H1 (cell line): ENCODE data around the gene ADAMTS9. TPM values are rescaled to one million over a fixed set of nuclear protein-coding genes. Genes with fewer than 3 reads are reported as not detected.

Experiments used
- CTCF ChIA-PET: fragments of 300-600 bp; sonication (Branson Sonifier 250); formaldehyde crosslinking; loops from one replicate; lab custom pipeline; 2021; ENCODE audit not compliant: partially characterized antibody; lab: Charles Lee
- POLR2A ChIA-PET: fragments of 300-600 bp; sonication (Branson Sonifier 250); formaldehyde crosslinking; loops from one replicate; lab custom pipeline; 2021; ENCODE audit warnings: inconsistent platforms; ENCODE audit not compliant: partially characterized antibody; lab: Charles Lee
- DNase-seq, 2 experiments: peaks; one replicate each; pipeline versions ENCODE4 v3.0.0 to v3.0.0-alpha.2; 2010 to 2022; ENCODE audit warnings: low spot score in 2 of 2, low read depth in 1 of 2, mixed read lengths in 1 of 2
- FAIRE-seq: peaks from 2 replicates; lab custom pipeline; 2011; peaks lifted over from hg19 to GRCh38; lab: Jason Lieb, UNC
- H2AFZ ChIP-seq: 2 replicates; pipeline ENCODE4 v1.8.1; 2012; ENCODE audit warnings: low read length, inconsistent platforms
- H2AK5ac ChIP-seq: 2 replicates; pipeline ENCODE4 v1.6.1; 2013; ENCODE audit warnings: low read depth, low read length
- H2BK120ac ChIP-seq: replicated peaks from 2 replicates; pipeline ENCODE3; 2013; ENCODE audit warnings: low read depth, low read length, inconsistent platforms
- H2BK12ac ChIP-seq: 2 replicates; pipeline ENCODE4 v1.6.1; 2013; ENCODE audit warnings: low read depth, low read length
- H2BK15ac ChIP-seq: 2 replicates; pipeline ENCODE4 v1.6.1; 2013; ENCODE audit warnings: low read length
- H2BK20ac ChIP-seq: 2 replicates; pipeline ENCODE4 v1.6.1; 2013; ENCODE audit warnings: low read length
- H2BK5ac ChIP-seq: 2 replicates; pipeline ENCODE4 v1.6.1; 2013; ENCODE audit warnings: low read depth, low read length
- H3K14ac ChIP-seq: 2 replicates; pipeline ENCODE4 v1.6.1; 2013; ENCODE audit warnings: inconsistent platforms; ENCODE audit not compliant: insufficient read length
- H3K18ac ChIP-seq: 2 replicates; pipeline ENCODE4 v1.6.1; 2013; ENCODE audit warnings: low read length; ENCODE audit errors: extremely low read depth
- H3K23ac ChIP-seq: 2 replicates; pipeline ENCODE4 v1.6.1; 2013; ENCODE audit warnings: inconsistent platforms; ENCODE audit not compliant: insufficient read length
- H3K23me2 ChIP-seq: 2 replicates; pipeline ENCODE4 v1.6.1; 2013; ENCODE audit warnings: low read depth, low read length
- H3K27ac ChIP-seq: 2 replicates; pipeline ENCODE4 v1.6.1; 2011; ENCODE audit warnings: low read depth, low read length, inconsistent platforms
- H3K27me3 ChIP-seq, 4 experiments: replicated peaks in 1 of 4; 1 replicate in 1 of 4; 2 replicates in 3 of 4; pipeline versions ENCODE4 v1.6.1 to v1.8.1; 2011 to 2013; ENCODE audit warnings: low read length in 3 of 4, mild to moderate bottlenecking in 3 of 4, inconsistent platforms in 2 of 4, mixed read lengths in 2 of 4, moderate library complexity in 1 of 4; ENCODE audit not compliant: control insufficient read depth in 3 of 4, insufficient read depth in 3 of 4; ENCODE audit errors: extremely low read depth in 1 of 4
- H3K36me3 ChIP-seq, 4 experiments: 2 replicates each; pipeline versions ENCODE4 v1.6.1 to v1.8.1; 2011 to 2013; ENCODE audit warnings: mild to moderate bottlenecking in 4 of 4, low read length in 3 of 4, moderate library complexity in 2 of 4, control low read depth in 1 of 4, inconsistent platforms in 1 of 4; ENCODE audit not compliant: insufficient read depth in 4 of 4, control insufficient read depth in 2 of 4
- H3K4ac ChIP-seq: replicated peaks from 2 replicates; pipeline ENCODE3; 2013; ENCODE audit warnings: low read length, low read depth, mixed read lengths, inconsistent platforms; ENCODE audit not compliant: insufficient read length
- H3K4me1 ChIP-seq, 4 experiments: replicated peaks in 1 of 4; 1 replicate in 1 of 4; 2 replicates in 3 of 4; pipeline versions ENCODE4 v1.6.1 to v1.8.1; 2011 to 2013; ENCODE audit warnings: low read length in 3 of 4, inconsistent platforms in 2 of 4, mixed read lengths in 1 of 4; ENCODE audit not compliant: insufficient read depth in 4 of 4, control insufficient read depth in 3 of 4
- H3K4me2 ChIP-seq, 2 experiments: 2 replicates each; pipeline versions ENCODE4 v1.6.1 to v1.8.1; 2011 to 2013; ENCODE audit warnings: low read depth in 2 of 2, low read length in 2 of 2, control low read depth in 1 of 2, inconsistent platforms in 1 of 2, mild to moderate bottlenecking in 1 of 2; ENCODE audit not compliant: insufficient read depth in 1 of 2
- H3K4me3 ChIP-seq, 4 experiments: fragments of 200-600, 300-600 bp in 1 of 4; sonication (generic), shearing (Covaris generic), sonication (Bioruptor Twin) in 1 of 4; 2 replicates each; pipeline versions ENCODE4 v1.5.1 to v1.8.1; 2011 to 2016; ENCODE audit warnings: low read length in 4 of 4, low read depth in 3 of 4, control low read depth in 2 of 4, inconsistent platforms in 2 of 4, mild to moderate bottlenecking in 2 of 4, mixed read lengths in 1 of 4, moderate library complexity in 1 of 4; ENCODE audit not compliant: insufficient read depth in 2 of 4; ENCODE audit errors: extremely low read depth in 1 of 4
- H3K56ac ChIP-seq: replicated peaks from 2 replicates; pipeline ENCODE3; 2013; ENCODE audit warnings: low read depth, mild to moderate bottlenecking, mixed read lengths, low read length, inconsistent platforms; ENCODE audit not compliant: insufficient read length
- H3K79me1 ChIP-seq: 2 replicates; pipeline ENCODE4 v1.6.1; 2013; ENCODE audit warnings: low read depth, low read length, control low read depth
- H3K79me2 ChIP-seq, 2 experiments: 2 replicates each; pipeline versions ENCODE4 v1.6.1 to v1.8.1; 2012 to 2013; ENCODE audit warnings: low read length in 2 of 2, mild to moderate bottlenecking in 2 of 2, inconsistent platforms in 1 of 2; ENCODE audit not compliant: insufficient read depth in 2 of 2, control insufficient read depth in 1 of 2
- H3K9ac ChIP-seq, 4 experiments: replicated peaks in 1 of 4; 1 replicate in 1 of 4; 2 replicates in 3 of 4; pipeline versions ENCODE4 v1.6.1 to v1.8.1; 2011 to 2013; ENCODE audit warnings: low read depth in 3 of 4, low read length in 3 of 4, control low read depth in 2 of 4, mild to moderate bottlenecking in 2 of 4, moderate library complexity in 2 of 4, inconsistent platforms in 1 of 4; ENCODE audit errors: extremely low read depth in 1 of 4
- H3K9me3 ChIP-seq, 2 experiments: 2 replicates each; pipeline versions ENCODE4 v1.6.1 to v1.8.1; 2012 to 2013; ENCODE audit warnings: mild to moderate bottlenecking in 2 of 2, moderate library complexity in 2 of 2, control low read depth in 1 of 2, inconsistent platforms in 1 of 2, low read depth in 1 of 2, low read length in 1 of 2, mixed read lengths in 1 of 2; ENCODE audit not compliant: insufficient read depth in 2 of 2
- H4K20me1 ChIP-seq, 2 experiments: replicated peaks in 1 of 2; 2 replicates each; pipeline versions ENCODE3 to v1.8.1; 2011 to 2013; ENCODE audit warnings: inconsistent platforms in 2 of 2, low read length in 2 of 2, mild to moderate bottlenecking in 1 of 2; ENCODE audit not compliant: insufficient read depth in 2 of 2, control insufficient read depth in 1 of 2
- H4K5ac ChIP-seq: 2 replicates; pipeline ENCODE4 v1.6.1; 2013; ENCODE audit warnings: low read length, low read depth, mixed read lengths, inconsistent platforms; ENCODE audit not compliant: insufficient read length
- H4K8ac ChIP-seq: 2 replicates; pipeline ENCODE4 v1.8.0; 2013; ENCODE audit warnings: mild to moderate bottlenecking, moderate library complexity, low read length, inconsistent platforms; ENCODE audit not compliant: insufficient read depth; ENCODE audit errors: extremely low read depth
- H4K91ac ChIP-seq: replicated peaks from 2 replicates; pipeline ENCODE3; 2013; ENCODE audit warnings: low read length, mixed read lengths, inconsistent platforms; ENCODE audit not compliant: insufficient read length
- CTBP2 ChIP-seq: IDR thresholded peaks from 2 replicates; pipeline ENCODE4 v1.7.0; 2011; ENCODE audit warnings: borderline replicate concordance, mild to moderate bottlenecking, moderate library complexity, mixed read lengths, low read length; ENCODE audit not compliant: insufficient read depth, insufficient read length
- EZH2 ChIP-seq: fragments of 200-600 bp; sonication (generic); IDR thresholded peaks from 2 replicates; pipeline ENCODE4 v1.7.1; 2012; ENCODE audit warnings: low read depth, mild to moderate bottlenecking, moderate library complexity, low read length, inconsistent platforms; ENCODE audit not compliant: severe bottlenecking
- FOSL1 ChIP-seq: IDR thresholded peaks from 2 replicates; pipeline ENCODE4 v1.6.1; 2011; ENCODE audit warnings: mild to moderate bottlenecking, low read depth, low read length, moderate library complexity; ENCODE audit not compliant: insufficient read depth
- RFX5 ChIP-seq: IDR thresholded peaks from 2 replicates; pipeline ENCODE4 v1.6.1; 2011; ENCODE audit warnings: low read depth, low read length, improper control_type of control experiment, borderline replicate concordance
- RNF2 ChIP-seq: fragments of 200-900, 300-1000 bp; sonication (generic); IDR thresholded peaks from 2 replicates; pipeline ENCODE4 v1.7.1; 2016; ENCODE audit warnings: borderline replicate concordance, low read depth, mild to moderate bottlenecking, antibody characterized with exemption, low read length; ENCODE audit not compliant: poor library complexity, severe bottlenecking; ENCODE audit errors: missing control alignments
- SUZ12 ChIP-seq: fragments of 200-600 bp; sonication (generic); IDR thresholded peaks from 2 replicates; pipeline ENCODE4 v1.6.1; 2012; ENCODE audit warnings: mild to moderate bottlenecking, inconsistent platforms, low read length, moderate library complexity, mixed read lengths
- WGBS, 2 experiments: shearing (Covaris generic) in 1 of 2; methylation state at CpG; one replicate each; pipeline versions ENCODE4 v1.1.6 to v1.1.7; 2013 to 2015; ENCODE audit warnings: low lambda C conversion rate in 2 of 2, mixed read lengths in 2 of 2, inconsistent platforms in 1 of 2, low coverage in 1 of 2, missing lambda C conversion rate in 1 of 2; ENCODE audit not compliant: insufficient replicate concordance in 2 of 2, insufficient coverage in 1 of 2, insufficient read length in 1 of 2; ENCODE audit errors: extremely low coverage in 1 of 2, missing lambda C conversion rate in 1 of 2; 5-methylcytosine and 5-hydroxymethylcytosine counted together
- polyA plus RNA-seq, 7 experiments: library from polyadenylated mRNA; depleted of rRNA in 3 of 7; stranded (reverse) in 5 of 7; unstranded in 2 of 7; fragments of >200 nt in 5 of 7; fragments of 200-250 nt in 2 of 7; gene quantifications; 1 replicate in 5 of 7; 2 replicates in 1 of 7; 4 replicates in 1 of 7; pipeline versions ENCODE4 v1.2.1 to v1.2.3, GENCODE V29; 2011 to 2013; ENCODE audit warnings: missing spikeins in 2 of 7, mixed read lengths in 2 of 7
- total RNA-seq: library from RNA; stranded (reverse); fragmentation: NEBNext Ultra II Directional; extraction: Animal tissue kit (Norgen Biotek cat#: 25700); gene quantifications from 2 replicates; pipeline ENCODE4 v1.2.1, GENCODE V29; 2021

ADAMTS9 gene
- total and polyA plus RNA-seq, 2 of the 8 experiments (the other 6 are each of a cell fraction or from before 2014, with no cell fraction given), result 0.20 to 0.41 TPM

GRCh38 chr3:64686446-64686908 lies 1.3 kb downstream of the ADAMTS9 start:
- peaks cover 27 to 66% (median 55%) of the 10 kb centered on the region in 4 experiments for H3K27me3 ChIP-seq
- no peak overlapping the region for H3K27ac ChIP-seq

More at GRCh38 chr3:64686446-64686908, 1.3 kb downstream of the ADAMTS9 start:
- Histone ChIP-seq H4K20me1 (peaks cover 2% of the 10 kb centered on the region in 2 experiments), H3K18ac (no peak overlapping the region), H2BK5ac (no peak overlapping the region), H3K9me3 (no peaks in the 10 kb centered on the region), H3K9ac (no peak overlapping the region), H3K4ac (no peak overlapping the region), H3K23ac (no peak overlapping the region), H3K56ac (no peak overlapping the region), H3K79me1 (no peaks in the 10 kb centered on the region), H3K79me2 (no peaks in the 10 kb centered on the region), H3K4me1 (peaks cover 10 to 30% (median 15%) of the 10 kb centered on the region in 4 experiments), H3K36me3 (no peaks in the 10 kb centered on the region), H3K14ac (no peak overlapping the region), H2BK120ac (no peak overlapping the region), H4K5ac (no peak overlapping the region), H2BK20ac (no peak overlapping the region), H3K23me2 (peaks cover 27% of the 10 kb centered on the region; the same call in 1 of the 2 replicates), H4K8ac (peak overlapping the region; percentile 51; the same call in 1 of the 2 replicates), H3K4me2 (peak overlapping the region; percentile 90 to 97), H4K91ac (no peak overlapping the region), H2BK15ac (peak overlapping the region; percentile 47; the same call in 1 of the 2 replicates), H2AK5ac (no peak overlapping the region), H3K4me3 (peak overlapping the region; percentile 25 to 78 (median 66); a peak in 7 of 8 replicates), H2BK12ac (no peak overlapping the region), H2AFZ (no peak overlapping the region)
- ChIA-PET POLR2A (no interaction called here), CTCF (no interaction called here)
- WGBS, 2 experiments, result 4% methylated on average over 31 of the region's 31 CpGs; no CpG with 5 or more reads in 1 of the 2 experiments
- TF ChIP-seq FOSL1, result no peak
- peak; percentile 38 for TF ChIP-seq RNF2
- TF ChIP-seq CTBP2, result peak; percentile 47
- peak; percentile 67; the same call in 1 of the 2 replicates for TF ChIP-seq SUZ12
- peak; percentile 69 for TF ChIP-seq EZH2
- TF ChIP-seq RFX5, result no peak
- FAIRE-seq (no peak), DNase-seq (no peak)
